AG08396 (cell line): ENCODE data around the gene PCBD1.

Source experiments
- DNase-seq: peaks from one replicate; pipeline ENCODE4 v3.0.0; 2012; ENCODE audit warnings: low spot score, mixed read lengths

PCBD1 gene

GRCh38 chr10:70834021-70834420, 54.3 kb downstream of the PCBD1 start:
- no peak for DNase-seq

- DNase-seq = no peak
Observed at GRCh38 chr10:70833601-70834000, 54.8 kb downstream of the PCBD1 start.
